ENCODE results near the gene TANC1.

TANC1 gene

DNA sequence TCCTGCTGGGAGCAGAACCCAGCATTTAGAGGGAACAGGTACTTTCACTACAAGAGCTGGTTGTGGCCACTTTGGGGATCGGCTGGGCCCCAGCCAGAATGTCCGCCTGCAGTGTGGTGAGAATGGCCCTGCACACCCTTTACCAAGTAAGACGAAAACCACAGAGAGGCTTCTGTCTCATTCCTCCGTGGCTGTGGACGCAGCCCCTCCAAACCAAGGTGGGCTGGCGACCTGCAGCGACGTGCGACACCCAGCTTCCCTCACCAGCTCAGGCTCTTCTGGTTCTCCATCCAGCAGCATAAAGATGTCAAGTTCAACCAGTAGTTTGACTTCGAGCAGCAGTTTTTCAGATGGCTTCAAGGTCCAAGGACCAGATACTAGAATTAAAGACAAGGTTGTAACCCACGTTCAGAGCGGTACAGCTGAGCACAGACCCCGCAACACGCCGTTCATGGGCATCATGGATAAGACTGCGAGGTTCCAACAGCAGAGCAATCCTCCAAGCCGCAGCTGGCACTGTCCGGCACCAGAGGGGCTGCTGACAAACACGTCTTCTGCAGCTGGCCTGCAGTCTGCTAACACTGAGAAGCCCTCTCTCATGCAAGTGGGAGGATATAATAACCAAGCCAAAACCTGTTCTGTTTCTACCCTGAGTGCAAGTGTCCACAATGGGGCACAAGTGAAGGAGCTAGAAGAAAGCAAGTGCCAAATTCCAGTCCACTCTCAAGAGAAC, 261.9 kb downstream of the TANC1 start:
- no peak for FAIRE-seq

DNA sequence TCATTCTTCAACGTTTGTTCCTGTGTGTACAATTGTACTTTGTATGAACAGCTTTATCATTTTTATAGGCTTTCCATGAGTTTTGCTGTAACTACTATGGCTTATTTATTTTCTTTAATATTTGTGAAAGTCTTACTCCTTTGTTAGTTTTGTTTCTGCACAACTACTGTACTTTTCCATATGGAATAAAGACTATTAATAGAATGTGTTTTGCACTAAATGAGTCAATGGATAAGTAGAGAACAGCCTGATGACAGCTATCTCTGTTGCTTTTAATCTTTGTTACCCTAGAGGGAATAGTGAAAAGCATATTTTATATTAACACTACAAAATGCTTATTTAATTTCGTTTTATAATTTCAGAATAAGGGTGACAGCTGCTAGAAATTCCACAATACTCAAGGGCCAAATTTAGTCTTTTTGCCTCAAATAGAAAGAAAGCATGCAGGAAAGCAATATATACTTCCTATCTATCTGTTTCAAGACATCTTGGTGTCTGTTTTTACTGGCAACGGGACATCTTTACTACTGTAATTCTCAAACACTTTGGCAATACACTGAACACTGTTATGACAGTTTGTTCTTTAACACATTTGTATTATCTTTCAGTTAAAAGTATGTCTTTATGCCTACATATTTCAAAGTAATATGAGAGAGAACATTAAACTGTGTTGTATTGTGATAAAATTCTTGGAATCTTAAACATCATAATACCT, 264.2 kb downstream of the TANC1 start:
- FAIRE-seq = no peak

DNA sequence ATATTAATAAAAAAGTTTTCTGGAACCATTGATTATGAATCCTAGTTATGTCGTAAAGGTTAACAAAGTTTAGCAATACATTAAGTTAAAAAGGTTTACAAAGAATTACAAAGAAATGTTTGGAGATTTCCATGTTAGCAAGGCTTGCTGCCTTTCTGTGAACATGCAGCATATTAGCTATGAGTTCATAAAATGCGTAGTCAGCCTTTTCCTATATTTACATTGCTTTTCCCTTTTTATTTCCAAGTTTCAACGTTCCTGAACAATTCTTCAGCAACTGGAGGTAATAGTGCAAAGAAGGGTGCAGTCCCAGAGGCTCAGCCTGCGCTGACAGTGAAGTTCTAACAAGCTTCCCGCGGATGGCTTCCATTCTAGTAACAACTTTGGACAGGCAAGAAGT, 266.4 kb downstream of the TANC1 start:
- FAIRE-seq = no peak

DNA sequence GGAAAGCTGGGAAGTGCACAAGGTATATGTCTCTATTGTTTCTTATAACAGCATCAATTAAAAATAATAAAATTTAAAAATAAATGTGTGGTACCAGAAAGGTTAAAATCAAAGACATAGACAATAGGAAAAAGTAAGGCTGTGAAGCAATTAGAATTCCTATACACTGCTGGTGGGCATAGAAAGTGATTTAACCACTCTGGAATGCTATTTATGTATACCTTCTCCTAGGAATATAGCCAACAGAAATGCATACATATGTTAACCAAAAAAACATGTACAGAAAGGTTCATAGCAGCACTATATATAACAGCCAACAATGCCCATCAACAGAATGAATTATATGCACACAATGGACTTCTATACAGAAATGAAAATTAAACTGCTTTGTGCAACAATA, 275.1 kb downstream of the TANC1 start:
- no peak for FAIRE-seq

DNA sequence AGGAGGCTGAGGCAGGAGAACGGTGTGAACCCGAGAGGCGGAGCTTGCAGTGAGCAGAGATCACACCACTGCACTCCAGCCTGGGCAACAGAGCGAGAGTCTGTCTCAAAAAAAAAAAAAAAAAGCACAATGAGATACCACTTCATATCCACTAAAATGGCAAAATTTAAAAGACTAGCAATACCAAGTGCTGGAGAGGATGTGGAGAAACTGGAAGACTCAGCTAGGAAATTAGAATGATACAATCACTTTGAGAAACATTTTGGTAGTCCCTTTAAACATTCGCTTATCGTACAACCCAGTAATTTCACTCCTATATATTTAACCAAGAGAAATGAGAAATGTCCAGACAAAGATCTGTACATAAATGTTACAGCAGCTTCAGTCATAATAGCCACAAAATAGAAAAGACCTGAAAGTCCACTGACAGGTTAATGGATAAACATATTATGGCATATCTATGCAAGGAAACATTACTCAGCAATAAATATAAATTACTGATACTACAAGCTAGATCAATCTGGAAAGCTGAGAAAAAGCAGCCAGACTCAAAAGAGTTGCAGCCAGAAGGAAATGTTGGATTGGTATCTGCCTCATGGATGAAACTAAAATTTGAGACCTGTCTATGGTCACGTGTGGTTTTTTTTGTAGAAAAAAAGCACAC, 278.0 kb downstream of the TANC1 start:
- no peak for FAIRE-seq

DNA sequence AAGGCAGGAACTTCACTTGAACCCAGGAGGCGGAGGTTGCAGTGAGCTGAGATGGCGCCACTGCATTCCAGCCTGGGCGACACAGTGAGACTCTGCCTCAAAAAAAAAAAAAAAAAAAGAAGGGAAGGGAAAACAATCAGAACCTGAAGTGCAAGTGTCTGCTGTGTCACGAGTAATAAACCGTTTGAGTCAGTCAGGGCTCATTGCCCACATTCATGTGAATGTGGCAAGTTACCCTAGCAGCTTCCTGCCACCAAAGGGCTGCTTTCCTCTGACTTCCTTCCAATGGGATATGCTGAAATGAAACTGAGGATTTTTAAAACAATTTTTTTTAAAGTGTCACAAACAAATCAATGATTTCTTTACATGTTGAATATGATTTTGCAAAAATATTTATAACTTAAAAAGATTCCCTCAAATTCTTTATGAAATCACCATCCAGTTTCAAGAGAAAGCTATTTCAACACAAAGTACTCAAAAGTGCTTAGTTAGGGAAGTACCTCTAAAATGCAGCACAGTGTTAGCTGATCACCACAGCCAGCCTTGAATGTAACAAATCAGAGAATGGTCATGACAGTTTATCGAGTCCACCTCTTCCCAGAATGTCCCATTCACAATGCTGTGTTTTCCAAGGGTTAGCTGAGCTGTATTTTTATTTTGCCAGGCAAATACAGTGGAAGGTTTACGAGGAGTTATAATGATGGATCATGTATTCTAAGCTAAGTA, 281.7 kb downstream of the TANC1 start:
- FAIRE-seq = peak; percentile 5

DNA sequence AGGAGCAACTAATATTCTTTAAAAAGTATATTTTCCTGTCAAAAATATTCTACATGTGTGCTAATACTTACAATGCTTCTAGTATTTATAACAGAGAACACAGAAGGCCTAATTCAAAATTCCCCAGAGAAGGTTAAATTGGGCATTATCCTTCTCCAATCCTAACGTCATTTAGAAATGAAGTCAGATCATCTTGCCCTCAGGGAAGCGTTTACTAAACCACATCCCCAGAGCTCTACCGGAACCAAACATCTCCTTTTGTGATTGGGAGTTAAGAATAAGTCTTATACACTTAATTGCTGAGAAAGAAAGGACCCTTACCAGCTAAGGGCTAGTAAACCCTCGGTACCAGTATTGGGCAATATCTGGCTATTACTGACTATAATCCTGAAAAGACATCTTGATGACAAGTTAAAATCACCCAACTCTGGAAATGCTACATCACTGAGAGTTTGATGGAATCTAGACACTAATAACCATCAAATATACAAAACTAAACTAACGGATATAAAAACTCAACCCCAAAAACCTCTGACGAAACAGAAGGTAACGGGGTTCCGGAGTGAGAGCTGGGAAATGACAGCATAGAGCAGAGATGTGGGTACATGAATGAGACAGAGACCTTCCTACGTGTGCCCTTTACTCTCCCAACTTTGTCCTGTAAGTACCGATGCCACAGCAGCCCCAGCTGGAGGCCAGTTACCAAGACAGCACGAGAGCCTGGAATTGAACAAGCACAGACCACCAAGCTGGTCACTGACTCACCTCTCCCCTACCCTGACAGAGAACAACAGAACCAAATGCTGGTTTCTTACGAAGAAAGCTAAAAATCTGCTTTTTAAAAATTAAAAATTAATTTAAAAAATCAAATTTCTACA, 283.1 kb downstream of the TANC1 start:
- FAIRE-seq = no peak

DNA sequence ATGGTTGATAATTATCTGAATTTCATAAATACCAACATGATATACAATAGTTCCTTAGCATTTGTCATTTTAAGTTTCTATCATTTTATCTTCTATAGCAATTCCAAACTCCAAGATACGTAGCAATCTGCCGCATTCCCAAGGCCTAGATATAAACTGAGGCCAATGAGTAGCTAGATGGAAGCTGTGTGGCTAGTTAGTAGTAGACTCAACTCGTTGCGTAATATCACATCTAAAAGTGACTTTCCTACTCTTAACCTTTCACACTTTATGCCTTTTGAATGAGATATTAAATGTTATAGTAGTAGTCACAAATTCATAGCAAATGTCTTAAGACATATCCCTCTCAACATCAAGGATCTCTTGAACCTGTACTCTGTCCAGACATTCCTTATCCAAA, 284.5 kb downstream of the TANC1 start:
- FAIRE-seq = no peak

GRCh38 chr2:159256159-159256558, 287.7 kb downstream of the TANC1 start:
- FAIRE-seq = no peak

DNA sequence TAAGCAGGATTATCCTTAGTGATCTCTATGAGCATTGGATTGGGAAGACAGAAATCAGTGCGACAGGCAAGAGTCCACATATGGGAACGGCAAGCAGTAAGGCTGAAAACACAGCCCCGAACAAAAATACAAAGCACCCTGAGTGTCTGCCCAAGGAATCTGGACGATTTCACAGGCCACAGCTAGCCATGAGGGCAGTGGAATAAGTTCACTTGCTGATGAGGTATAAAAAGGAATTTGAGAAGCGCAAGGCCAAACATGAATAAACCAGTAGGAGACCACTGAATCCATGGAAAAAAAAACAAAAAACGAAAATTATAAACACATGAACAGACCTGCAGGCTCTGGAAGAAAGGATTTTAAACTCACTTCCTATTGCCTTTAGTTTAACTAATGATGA, 293.8 kb downstream of the TANC1 start:
- no peak for FAIRE-seq

- FAIRE-seq = no peak
Measured at GRCh38 chr2:159262904-159263303, 294.5 kb downstream of the TANC1 start.

- no peak for FAIRE-seq
Measured at GRCh38 chr2:159265171-159265576, 296.7 kb downstream of the TANC1 start.

DNA sequence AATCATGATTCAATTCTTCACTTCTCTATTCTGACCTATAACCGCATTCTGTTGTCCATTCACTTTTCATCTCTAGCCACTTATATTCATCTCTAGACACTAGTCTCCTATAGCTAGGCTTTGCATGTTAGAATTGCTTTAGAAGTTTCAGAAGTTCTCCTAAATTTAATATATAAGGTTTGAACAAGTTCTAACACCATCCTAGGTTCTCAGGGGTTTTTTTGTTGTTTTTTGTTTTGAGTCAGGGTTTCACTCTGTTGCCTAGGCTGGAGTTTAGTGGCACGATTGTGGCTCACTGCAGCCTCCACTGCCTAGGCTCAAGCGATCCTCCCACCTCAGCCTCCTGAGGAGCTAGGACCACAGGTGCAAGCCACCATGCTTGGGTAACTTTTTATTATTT, 298.1 kb downstream of the TANC1 start:
- no peak for FAIRE-seq

DNA sequence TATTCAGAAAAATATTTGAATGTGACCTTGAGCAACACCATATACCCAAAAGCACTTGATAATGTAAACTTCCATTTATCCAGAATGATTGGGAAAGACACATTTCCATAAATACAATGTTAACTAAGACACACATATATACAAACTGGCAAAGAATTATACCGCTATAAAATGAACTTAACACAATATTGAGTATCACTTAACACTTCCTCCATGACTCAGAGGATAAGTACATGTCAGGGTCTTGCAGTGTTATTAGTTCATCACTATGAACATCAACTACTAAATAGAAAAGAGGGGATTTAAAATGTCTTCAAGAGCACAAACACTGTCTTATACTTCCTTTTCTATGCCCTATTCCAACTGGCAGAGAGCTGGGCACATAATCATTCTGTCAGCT, 299.5 kb downstream of the TANC1 start:
- no peak for FAIRE-seq

- FAIRE-seq = peak; percentile 5
Measured at GRCh38 chr2:159270744-159271379, 302.4 kb downstream of the TANC1 start.

DNA sequence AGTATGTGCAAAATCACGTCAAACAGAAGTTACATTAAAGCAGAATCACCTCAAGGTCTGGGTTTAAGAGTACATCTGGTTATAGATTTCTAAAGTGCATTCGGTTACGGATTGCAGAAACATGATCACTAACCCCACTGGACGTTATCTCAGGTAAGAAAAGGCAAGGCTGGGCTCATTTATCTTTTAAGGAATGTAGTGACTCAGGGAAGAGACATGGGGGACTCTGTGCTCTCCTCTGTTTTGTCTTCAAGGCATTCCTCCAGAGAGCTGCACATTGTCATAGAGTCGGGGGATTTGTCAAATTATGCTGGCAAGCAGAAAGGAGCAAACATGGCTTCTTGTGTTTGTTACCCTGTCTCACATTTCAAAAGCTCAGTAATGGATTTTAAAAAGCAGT, 303.7 kb downstream of the TANC1 start:
- FAIRE-seq = no peak

GRCh38 chr2:159275111-159275510, 306.7 kb downstream of the TANC1 start:
- FAIRE-seq = no peak

- FAIRE-seq = no peak
Measured at GRCh38 chr2:159279700-159280099, 311.3 kb downstream of the TANC1 start.

DNA sequence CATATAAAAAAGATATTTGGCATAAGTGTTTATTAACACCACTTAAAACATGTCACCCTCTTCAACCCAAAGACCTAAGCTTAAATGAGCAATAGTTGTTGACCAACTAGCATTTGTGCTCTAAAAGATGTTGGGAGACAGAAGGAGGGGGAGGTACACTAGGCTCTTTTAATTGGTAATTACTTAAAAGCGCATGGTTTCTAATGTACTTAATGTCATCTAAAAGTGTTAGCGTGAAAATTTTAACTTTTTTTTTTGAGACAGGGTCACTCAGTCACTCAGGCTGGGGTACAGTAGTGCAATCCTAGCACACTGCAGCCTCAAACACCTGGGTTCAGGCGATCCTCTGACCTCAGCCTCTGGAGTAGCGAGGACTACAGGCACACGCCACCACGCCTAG, 312.6 kb downstream of the TANC1 start:
- FAIRE-seq = no peak

Data from colon (tissue), 2 donors.